Caki2 (cell line): Measurements from ENCODE around the gene EYS. TPM values are rescaled to one million over a fixed set of nuclear protein-coding genes. Genes with fewer than 3 reads are reported as not detected.
"Not testable (repeated sequence)": the region's sequence is repeated elsewhere in the genome, so short reads cannot be mapped to it uniquely, and the experiment has no call there.

Experiments
- DNase-seq: peaks from one replicate; pipeline ENCODE4 v3.0.0-alpha.2; 2015; ENCODE audit warnings: low read depth
- in situ Hi-C: cut with HindIII; loops from 2 replicates; pipeline ENCODE4 v1.10.0; 2016; ENCODE audit warnings: low sequenced_read_pairs, low pct_unique_long_range_greater_than_20kb, mixed read lengths
- total RNA-seq: library from RNA; depleted of rRNA; stranded (reverse); fragments of >200 nt; shearing (Covaris generic); gene quantifications from 2 replicates; pipeline ENCODE4 v1.2.3, GENCODE V29; 2014; ENCODE audit warnings: low replicate concordance

EYS gene
- total RNA-seq, 1 experiment from 2014 or later: not detected

DNA sequence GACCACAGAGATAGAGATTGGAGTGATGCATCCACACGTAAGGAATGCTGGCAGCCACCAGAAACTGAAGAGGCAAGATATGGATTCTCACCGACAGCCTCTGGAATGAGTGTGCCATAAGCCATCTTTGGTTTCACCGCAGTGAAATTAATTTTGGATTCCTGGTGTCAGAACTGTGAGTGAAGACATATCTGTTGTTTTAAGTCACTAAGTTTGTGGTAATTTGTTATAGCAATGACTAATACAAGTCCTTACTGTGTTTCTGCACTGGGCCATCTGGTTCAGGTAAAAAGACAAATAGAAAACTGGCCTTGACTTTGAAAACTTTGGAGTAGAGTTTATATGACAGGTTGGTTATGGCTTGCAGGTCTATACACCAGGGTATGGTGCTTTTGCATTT is 1809.6 kb downstream of the EYS start:
- in situ Hi-C loops: no loop called here
- no peak for DNase-seq

DNA sequence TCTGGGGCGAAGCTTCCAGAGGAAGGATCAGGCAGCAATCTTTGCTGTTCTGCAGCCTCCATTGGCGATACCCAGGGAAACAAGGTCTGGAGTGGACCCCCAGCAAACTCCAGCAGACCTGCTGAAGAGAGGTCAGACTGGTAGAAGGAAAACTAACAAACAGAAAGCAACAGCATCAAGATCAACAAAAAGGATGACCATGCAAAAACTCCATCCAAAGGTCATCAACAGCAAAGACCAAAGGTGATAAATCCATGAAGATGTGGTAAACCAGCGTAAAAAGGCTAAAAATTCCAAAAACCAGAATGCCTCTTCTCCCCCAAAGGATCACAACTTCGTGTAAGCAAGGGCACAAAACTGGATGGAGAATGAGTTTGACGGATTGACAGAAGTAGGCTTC is 1818.6 kb downstream of the EYS start:
- DNase-seq: no peak

DNA sequence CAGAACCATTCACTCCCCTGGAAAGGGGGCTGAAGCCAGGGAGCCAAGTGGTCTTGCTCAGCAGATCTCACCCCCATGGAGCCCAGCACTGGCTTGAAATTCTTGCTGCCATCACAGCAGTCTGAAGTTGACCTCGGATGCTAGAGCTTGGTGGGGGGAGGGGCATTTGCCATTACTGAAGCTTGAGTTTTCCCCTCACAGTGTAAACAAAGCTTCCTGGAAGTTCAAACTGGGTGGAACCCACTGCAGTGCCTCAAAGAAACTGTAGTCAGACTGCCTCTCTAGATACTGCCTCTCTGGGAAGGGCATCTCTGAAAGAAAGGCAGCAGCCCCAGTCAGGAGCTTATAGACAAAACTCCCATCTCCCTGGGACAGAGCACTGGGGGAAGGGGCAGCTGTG is 1819.2 kb downstream of the EYS start:
- DNase-seq: not testable (repeated sequence)

More for the DNA sequence above, 1818.6 kb downstream of the EYS start:
- in situ Hi-C loops: no loop called here

DNA sequence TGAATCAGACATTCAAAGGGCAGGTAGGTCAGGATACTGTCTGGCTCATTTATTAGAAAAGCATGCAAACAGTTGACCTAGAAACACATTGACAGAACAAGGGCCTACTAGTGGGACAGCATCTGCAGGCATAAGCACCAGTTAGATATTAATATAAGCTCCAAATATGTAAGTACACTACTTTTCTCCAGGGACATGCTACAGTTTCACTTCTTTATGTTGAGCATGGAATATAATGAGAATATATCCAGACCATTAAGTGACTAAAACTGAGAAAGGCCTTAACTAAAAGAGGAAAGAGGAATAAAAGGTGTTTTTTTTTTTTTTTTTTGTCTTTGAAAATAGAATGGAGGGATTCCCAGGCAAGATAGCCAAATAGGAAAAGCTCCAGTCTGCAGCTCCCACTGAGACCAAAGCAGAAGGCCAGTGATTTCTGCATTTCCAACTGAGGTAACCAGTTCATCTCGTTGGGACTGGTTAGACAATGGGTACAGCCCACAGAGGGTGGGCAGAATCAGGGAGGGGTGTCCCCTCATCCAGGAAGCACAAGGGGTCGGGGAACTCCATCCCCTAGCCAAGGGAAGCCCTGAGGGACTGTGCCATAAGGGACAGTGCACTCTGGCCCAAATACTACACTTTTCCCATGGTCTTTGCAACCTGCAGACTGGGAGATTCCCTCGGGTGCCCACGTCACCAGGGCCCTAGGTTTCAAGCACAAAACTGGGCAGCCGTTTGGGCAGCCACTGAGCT is 1819.8 kb downstream of the EYS start:
- no peak for DNase-seq
- in situ Hi-C loops: no loop called here

More for the DNA sequence above, 1819.2 kb downstream of the EYS start:
- in situ Hi-C loops: not testable (repeated sequence)

DNA sequence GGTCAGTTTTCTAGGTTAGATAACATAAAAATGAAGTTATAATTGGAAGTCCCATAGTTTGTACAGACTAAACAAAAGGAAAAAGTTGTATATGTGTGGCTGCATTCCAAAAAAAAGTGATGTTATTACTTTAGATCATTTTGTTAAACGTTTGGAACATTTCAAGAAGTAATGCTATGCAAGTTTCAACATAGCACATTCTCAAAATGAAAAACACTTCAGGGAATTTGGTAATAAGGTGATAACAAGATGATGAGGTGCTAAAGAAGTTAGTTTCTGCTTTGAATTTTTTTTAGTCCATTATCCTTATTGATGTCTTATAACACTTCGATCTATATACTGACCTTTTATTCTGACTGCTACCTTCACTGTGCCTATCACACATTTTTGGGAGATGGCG is 1820.7 kb downstream of the EYS start:
- in situ Hi-C loops: no loop called here
- DNase-seq: no peak

DNA sequence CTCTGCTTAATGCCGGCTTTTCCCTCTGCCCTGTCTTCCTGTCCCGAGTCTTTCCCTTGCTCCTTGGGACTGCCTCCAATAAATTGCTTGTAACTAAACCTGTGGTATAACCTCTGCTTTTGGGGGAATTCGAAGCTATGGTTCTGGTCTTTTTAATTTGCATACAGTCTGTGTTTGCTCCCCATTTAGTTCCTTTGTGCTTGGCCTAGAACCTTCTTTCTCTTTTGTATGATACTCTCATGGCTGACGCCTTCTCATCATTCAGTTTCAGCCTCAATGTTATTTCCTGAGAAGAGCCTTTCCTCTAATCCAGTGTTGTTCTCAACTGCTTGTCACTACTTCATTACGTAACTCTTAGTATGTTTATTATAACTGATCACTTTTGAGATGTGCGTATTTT is 1823.4 kb downstream of the EYS start:
- in situ Hi-C loops: no loop called here
- no peak for DNase-seq

DNA sequence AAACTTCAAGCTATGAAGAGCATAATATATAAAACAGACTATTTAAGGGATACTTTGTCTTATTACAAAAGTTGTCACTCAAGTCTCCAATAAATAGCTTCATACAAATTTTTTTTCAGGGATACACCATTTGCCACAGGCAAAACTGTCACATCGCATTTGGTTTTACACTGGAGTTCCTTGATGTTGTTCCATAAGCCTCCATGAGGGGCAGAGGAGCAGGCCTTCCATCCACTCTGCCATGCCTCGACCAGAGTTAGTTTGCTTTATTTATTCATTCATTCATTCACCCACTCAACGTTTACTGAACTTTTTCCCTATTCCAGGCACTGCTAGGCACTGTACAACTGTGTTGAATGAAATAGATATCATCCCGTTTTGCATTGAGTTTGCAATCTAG is 1824.8 kb downstream of the EYS start:
- no peak for DNase-seq
- in situ Hi-C loops: no loop called here

DNA sequence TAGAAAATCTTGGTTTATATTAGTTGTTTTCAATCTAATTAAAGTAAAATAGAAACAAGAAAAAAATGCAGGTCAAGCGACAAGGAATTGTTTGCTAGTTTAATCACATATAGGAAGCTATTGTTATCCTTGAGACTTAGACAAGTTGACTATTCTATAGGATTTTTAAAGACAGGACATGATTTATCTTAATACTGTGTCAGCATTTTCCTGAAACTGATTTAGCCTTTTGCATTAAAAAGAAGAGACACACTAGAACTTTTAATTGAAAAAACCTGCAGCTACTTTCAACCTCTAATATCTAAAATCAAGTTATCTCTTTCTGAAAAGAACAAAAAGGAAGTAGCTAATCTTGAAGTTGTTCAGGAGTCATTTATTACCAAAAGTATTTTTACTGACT is 1825.2 kb downstream of the EYS start:
- DNase-seq: no peak
- in situ Hi-C loops: no loop called here

DNA sequence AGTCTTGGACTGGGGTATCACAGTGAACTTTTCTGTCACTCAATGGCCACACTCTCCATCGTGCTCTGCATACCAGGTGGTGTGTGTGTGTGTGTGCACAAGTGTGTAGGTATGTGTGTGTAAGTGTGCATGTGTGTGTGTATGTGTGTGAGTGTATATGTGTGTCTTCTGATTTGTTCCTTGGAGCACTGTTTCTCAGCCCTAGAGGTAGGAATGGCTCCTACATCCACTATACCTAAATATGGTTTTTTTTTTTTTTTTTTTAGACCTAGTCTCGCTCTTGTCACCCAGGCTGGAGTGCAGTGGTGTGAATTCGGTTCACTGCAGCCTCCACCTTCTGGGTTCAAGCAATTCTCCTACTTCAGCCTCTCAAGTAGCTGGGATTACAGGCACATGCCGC is 1834.8 kb downstream of the EYS start:
- in situ Hi-C loops: no loop called here
- DNase-seq: no peak

DNA sequence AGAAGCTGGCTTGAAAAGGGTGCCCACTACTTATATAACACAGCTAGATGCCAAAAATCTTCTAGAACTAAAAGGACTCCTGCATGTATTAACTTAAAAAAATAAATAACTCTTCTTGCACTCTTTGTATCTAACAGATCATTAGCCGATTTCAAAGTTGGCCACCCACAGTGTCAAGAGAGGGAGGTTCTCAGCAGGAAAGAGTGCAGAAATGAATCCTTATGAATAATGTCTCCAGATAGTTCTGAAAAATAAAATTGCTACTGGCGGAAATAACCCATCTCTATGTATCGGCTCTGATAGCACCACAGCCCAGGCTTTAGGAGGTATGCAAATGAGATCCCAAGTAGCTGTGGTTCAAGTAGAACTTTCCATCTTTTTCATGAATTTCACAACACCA is 1838.7 kb downstream of the EYS start:
- in situ Hi-C loops: no loop called here
- DNase-seq: no peak

DNA sequence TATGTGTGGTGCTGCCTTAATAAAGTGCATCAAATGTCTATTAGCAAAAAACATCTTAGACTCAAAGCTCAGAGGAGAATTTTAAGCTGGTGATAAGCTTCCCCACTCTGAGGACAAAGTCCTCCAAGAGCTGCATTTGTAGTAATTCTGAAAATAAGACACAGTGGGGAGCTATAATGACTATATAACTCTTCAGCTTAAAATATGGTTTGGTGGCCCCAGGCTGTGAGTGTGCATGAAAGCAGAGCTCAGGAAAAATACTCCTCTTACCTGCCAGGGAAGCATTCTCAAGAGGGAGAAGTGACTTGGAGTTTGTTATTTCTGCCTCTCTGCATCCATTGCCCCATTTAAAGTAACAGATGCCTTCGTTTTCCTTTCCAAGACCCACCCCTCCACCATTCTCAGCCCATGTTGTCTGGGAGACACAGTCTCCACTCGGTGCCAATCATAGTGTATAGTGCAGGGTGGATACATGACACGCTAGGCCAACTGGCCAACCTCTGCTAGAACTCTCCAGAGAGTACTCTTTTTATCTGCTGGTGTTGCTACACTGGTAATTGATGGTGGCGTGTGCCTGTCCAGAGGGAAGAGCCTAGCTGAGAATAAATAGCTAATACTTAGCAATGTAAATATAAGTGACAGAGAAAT is 1842.2 kb downstream of the EYS start:
- DNase-seq: no peak
- in situ Hi-C loops: no loop called here

DNA sequence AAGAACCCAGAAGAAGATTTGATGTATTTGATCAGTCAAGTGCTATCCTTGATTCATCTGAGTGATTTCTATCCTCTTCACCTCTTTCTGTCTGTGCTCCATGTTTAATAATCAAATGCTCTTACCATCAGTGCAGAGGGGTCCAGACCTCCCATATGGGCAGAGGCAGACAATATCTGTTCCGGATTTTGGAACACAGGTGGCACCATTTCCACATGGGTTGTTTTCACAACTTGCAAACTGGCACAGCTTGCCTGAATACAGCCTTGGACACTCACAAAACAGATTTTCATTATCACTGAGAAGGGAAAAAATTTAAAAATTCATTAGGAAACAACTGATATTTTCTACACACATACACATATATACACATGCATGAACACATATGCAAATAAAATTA is 1843.0 kb downstream of the EYS start:
- no peak for DNase-seq
- in situ Hi-C loops: no loop called here

DNA sequence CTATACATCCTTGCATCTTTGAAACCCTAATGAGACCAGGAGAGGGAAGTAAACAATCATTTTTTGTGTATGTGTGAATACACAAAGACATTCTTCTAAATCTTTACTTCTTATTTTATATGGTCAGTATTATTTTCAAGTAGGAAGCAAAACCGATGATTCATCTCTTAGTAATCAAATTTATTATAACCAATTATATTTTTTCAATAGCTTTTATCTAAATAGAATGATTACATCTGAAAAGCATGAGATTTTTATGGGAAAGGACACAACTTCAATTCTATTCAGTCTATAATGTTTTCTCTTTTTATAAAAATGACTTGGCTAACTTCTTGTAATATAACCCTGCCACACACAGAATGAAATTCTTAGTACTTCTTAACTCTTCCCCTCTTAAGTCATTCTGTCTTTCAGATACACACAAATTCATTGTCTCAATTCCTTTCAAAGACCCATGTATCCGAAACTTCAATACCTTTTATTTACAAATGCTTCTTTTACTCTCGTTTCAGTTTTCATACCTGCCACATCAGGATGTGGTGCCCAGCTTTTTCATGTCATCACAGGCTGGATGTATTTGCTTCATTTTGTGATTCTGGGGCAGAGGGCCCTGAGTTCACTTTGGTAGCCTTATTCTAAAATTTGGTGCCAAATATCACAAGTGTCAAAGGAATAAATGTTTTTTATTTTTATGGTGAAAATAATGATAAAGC is 1844.4 kb downstream of the EYS start:
- DNase-seq: no peak
- in situ Hi-C loops: no loop called here

DNA sequence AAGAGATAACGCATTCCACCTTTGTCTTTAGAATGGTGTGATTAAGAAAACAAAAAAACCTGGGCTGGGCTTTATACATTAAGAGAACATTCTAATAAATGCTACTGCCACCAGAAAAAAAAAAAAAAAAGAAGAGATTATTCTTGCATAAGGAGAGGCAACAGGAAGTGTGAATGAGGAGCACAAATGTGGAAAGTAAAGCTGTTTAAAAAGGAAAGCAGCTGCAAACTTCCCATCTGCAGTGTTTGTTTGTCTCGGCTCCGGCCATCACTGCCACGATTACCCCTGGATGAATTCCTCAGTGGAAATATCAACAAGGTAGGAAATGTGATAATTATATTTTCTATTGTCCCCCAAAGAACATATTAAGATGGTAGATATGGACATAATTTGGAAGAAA is 1847.5 kb downstream of the EYS start:
- in situ Hi-C loops: no loop called here
- DNase-seq: no peak

DNA sequence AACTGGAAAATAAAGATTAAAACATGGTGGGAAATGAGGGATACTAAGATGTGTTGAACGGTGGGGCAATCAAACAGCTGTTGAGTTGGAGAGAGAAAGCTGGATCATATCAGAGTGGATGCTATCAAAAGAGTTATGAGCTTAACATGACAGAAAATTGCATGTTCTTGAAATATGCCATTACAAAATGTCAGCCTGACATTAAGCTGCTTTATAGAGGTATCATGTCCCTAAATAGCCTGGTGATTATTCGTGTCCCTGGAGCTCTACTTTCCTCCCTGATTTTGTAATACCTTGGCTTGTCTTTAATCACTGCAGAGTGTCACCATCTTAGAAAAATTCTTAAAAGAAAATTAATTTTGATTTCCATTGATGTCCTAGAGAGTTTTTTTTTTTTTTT is 1848.3 kb downstream of the EYS start:
- no peak for DNase-seq
- in situ Hi-C loops: no loop called here

DNA sequence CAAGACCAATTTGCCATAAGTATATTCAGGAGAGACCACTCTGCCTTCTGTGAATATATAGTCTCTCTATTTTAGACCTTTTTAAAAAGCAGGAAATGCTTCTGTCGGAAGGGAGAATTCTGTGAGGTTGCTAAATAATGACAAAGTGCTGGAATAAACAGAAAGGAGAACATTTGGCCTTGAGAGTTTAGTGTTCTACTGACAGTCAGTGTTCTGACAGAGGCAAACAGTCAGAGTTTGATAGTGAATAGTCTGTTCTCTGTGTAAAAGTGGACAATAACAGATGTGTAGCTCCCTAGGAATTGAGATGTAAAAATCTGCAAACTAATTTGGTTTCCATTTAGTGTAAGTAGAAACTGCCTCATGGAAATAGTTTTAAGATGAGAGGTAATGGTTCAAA is 1850.8 kb downstream of the EYS start:
- in situ Hi-C loops: no loop called here
- DNase-seq: no peak

DNA sequence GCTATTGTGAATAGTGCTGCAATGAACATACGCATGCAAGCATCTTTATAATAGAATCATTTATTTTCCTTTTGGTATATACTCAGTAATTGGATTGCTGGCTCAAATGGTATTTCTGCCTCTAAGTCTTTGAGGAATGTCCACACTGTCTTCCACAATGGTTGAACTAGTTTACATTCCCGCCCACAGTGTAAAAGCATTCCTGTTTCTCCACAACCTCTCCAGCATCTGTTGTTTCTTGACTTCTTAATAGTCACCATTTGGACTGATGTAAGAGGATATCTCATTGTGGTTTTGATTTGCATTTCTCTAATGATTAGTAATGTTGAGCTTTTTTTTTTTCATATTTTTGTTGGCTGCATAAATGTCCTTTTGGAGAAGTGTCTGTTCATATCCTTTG is 1862.7 kb downstream of the EYS start:
- no peak for DNase-seq
- in situ Hi-C loops: no loop called here

DNA sequence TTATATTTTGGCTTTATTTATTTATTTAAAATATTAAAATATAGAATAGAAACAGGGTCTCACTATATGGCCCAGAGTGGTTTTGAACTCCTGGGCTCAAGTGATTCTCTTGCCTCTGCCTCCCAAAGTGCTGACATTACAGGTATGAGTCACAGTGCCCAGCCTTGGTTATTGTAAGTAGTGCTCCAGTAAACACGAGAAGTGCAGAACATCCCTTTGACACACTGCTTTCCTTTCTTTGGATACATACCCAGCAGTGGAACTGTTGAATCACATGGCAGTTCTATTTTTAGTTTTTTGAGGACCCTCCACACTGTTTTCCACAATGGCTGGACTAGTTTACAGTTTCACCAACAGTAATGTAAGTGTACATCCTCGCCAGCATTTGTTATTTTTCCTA is 1867.5 kb downstream of the EYS start:
- DNase-seq: no peak

DNA sequence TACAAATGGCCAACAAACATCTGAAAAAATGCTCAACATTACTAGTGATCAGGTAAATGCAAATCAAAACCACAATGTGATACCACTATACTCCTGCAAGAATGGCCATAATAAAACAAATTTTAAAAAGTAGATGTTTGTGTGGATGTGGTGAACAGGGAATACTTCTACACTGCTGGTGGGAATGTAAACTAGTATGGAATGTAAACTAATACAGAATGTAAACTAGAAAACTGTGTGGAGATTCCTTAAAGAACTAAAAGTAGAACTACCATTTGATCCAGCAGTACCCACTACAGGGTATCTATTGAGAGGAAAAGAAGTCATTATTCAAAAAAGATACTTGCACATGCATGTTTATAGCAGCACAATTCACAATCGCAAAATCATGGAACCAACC is 1878.3 kb downstream of the EYS start:
- DNase-seq, in situ Hi-C loops: not testable (repeated sequence)

More for the DNA sequence above, 1867.5 kb downstream of the EYS start:
- in situ Hi-C loops: no loop called here
